Duodenal mucosa (tissue), 2 donors: Measurements from ENCODE around the gene HBG1.
"Not testable (repeated sequence)": the region's sequence is repeated elsewhere in the genome, so short reads cannot be mapped to it uniquely, and the experiment has no call there.

ENCODE experiments used
- H3K27ac ChIP-seq: one replicate; pipeline ENCODE4 v1.7.0; 2013; ENCODE audit warnings: low read depth, low read length
- H3K27me3 ChIP-seq, 2 donors: one replicate each; pipeline ENCODE4 v1.7.0; 2013; ENCODE audit warnings: low read length in 2 of 2, control low read depth in 1 of 2; ENCODE audit not compliant: insufficient read depth in 2 of 2, control insufficient read depth in 1 of 2
- H3K36me3 ChIP-seq, 2 donors: one replicate each; pipeline ENCODE4 v1.7.0; 2013; ENCODE audit warnings: low read length in 2 of 2, control low read depth in 1 of 2; ENCODE audit not compliant: insufficient read depth in 2 of 2, control insufficient read depth in 1 of 2
- H3K4me1 ChIP-seq, 2 donors: one replicate each; pipeline ENCODE4 v1.7.0; 2013; ENCODE audit warnings: low read length in 2 of 2, control low read depth in 1 of 2; ENCODE audit not compliant: insufficient read depth in 2 of 2, control insufficient read depth in 1 of 2
- H3K4me3 ChIP-seq, 2 donors: one replicate each; pipeline ENCODE4 v1.7.0; 2013; ENCODE audit warnings: low read length in 2 of 2, low read depth in 1 of 2
- H3K9ac ChIP-seq, 2 donors: one replicate each; pipeline ENCODE4 v1.7.0; 2013; ENCODE audit warnings: low read length in 2 of 2, low read depth in 1 of 2
- H3K9me3 ChIP-seq, 2 donors: one replicate each; pipeline ENCODE4 v1.7.0; 2013; ENCODE audit warnings: low read length in 2 of 2, control low read depth in 1 of 2; ENCODE audit not compliant: control insufficient read depth in 1 of 2

Gene HBG1

DNA sequence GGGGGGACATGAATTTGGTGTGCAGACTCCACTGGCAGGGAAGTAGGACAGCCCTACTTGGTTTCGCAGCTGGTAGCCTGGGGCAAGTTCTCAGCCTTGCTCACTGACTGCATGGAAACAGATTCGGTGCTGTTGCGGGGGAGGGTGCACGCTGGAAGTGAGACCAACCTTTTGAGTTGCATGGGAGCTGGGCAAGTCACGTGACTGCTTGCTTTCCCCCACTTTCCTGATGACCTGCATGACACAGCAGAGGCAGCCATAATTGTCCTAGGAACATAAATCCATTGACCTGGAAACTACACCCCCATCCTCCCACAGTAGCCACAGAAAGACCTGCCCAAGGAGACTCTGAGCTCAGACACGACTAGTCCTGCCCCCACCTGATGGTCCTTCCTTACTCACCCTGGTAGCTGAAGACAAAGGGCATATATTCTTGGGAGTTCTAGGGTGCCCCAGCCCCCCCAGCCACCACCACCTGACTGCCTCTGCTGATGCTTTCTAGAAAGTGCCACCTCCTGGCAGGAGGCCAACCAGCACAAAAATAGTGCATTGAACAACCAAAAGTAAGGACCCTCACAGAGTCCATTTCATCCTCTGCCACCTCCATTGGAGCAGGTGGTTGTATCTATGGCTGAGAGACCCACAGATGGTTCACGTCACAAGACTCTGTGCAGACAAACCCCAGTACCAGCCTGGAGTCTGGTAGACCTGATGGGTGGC is 9.0 kb upstream of the HBG1 start:
- H3K27me3 ChIP-seq, result no peaks in the 10 kb centered on the region
- H3K36me3 ChIP-seq, result no peaks in the 10 kb centered on the region
- H3K4me3 ChIP-seq, result no peak overlapping the region
- no peak overlapping the region for H3K27ac ChIP-seq
- peaks cover 0 to 4% of the 10 kb centered on the region in 2 donors for H3K9me3 ChIP-seq
- no peak overlapping the region for H3K9ac ChIP-seq
- no peaks in the 10 kb centered on the region for H3K4me1 ChIP-seq

DNA sequence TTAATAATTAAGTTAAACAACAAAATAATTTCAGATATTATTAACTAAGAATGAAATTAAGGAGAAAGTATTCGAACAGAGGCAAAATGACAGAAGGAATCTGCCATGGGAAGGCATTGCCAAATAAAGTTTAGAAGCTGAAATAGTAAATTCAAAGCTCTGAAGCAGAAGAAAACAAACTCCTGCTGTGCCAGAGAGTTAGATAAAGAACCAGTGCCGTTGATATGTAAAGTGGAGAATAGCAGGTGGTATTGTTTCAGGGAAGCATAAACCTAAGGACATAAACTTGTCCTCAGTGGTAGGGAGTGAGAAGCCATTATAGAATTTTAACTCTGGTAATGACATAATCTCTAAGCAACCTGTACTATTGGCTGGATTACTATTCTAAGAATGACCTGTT is 7.6 kb upstream of the HBG1 start:
- H3K36me3 ChIP-seq, result no peaks in the 10 kb centered on the region
- H3K27me3 ChIP-seq, result no peaks in the 10 kb centered on the region
- H3K27ac ChIP-seq, result no peak overlapping the region
- no peaks in the 10 kb centered on the region for H3K4me1 ChIP-seq
- H3K9me3 ChIP-seq, result peaks cover 0 to 4% of the 10 kb centered on the region in 2 donors
- H3K4me3 ChIP-seq, result no peak overlapping the region
- H3K9ac ChIP-seq, result no peak overlapping the region

DNA sequence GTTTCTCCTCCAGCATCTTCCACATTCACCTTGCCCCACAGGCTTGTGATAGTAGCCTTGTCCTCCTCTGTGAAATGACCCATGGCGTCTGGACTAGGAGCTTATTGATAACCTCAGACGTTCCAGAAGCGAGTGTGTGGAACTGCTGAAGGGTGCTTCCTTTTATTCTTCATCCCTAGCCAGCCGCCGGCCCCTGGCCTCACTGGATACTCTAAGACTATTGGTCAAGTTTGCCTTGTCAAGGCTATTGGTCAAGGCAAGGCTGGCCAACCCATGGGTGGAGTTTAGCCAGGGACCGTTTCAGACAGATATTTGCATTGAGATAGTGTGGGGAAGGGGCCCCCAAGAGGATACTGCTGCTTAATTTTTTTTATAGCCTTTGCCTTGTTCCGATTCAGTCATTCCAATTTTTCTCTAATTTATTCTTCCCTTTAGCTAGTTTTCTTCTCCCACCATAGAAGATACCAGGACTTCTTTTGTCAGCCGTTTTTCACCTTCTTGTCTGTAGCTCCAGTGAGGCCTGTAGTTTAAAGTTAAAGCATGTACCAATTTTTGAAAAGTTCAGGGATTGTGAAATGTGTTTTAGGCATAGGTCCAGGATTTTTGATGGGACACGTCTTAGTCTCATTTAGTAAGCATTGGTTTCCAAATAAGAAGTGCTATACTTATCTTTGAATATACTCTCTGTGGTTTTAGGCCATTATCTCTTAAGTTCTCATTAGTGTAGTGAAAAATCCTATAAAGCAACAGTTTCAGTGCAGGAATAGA is 5.2 kb upstream of the HBG1 start, which contains the start of gene HBG2:
HBG2 (minus strand) TSS at position 136 of the 768 bp plus-strand sequence; CDS start at position 83, 53 bp downstream.
- H3K9me3 ChIP-seq, H3K36me3 ChIP-seq, H3K27me3 ChIP-seq, H3K9ac ChIP-seq, H3K4me1 ChIP-seq, H3K4me3 ChIP-seq, H3K27ac ChIP-seq: not testable (repeated sequence)

DNA sequence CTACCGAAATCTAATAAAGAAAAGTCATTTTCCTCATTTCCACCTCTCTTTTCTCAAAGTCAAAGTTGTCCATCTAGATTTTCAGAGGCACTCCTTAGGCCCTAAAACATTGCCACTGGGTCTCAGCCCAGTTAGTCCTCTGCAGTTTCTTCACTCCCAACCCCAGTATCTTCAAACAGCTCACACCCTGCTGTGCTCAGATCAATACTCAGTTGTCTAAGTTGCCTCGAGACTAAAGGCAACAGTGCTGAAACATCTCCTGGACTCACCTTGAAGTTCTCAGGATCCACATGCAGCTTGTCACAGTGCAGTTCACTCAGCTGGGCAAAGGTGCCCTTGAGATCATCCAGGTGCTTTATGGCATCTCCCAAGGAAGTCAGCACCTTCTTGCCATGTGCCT is 4.4 kb upstream of the HBG1 start:
- H3K27me3 ChIP-seq, H3K9ac ChIP-seq, H3K36me3 ChIP-seq, H3K4me1 ChIP-seq, H3K4me3 ChIP-seq, H3K9me3 ChIP-seq, H3K27ac ChIP-seq: not testable (repeated sequence)

DNA sequence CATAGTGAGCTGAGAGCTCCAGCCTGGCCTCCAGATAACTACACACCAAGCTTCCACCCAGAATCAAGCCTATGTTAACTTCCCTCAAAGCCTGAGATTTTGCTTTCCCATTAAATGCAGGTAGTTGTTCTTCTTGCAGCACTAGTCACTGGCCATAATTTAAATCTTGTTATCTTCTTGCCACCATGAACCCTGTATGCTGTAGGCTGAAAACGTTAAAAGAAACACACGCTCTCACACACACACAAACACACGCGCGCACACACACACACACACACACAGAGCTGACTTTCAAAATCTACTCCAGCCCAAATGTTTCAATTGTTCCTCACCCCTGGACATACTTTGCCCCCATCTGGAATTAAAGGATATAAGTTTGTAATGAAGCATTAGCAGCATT is 3.8 kb upstream of the HBG1 start:
- not testable (repeated sequence) for H3K4me1 ChIP-seq, H3K36me3 ChIP-seq, H3K27ac ChIP-seq, H3K27me3 ChIP-seq, H3K4me3 ChIP-seq, H3K9me3 ChIP-seq, H3K9ac ChIP-seq

- H3K9me3 ChIP-seq, result no peaks in the 10 kb centered on the region
- H3K4me3 ChIP-seq, result no peak overlapping the region
- no peak overlapping the region for H3K27ac ChIP-seq
- no peaks in the 10 kb centered on the region for H3K27me3 ChIP-seq
- H3K9ac ChIP-seq, result no peak overlapping the region
- no peaks in the 10 kb centered on the region for H3K36me3 ChIP-seq
- no peaks in the 10 kb centered on the region for H3K4me1 ChIP-seq
Measured at GRCh38 chr11:5252919-5253265, 3.2 kb upstream of the HBG1 start.

DNA sequence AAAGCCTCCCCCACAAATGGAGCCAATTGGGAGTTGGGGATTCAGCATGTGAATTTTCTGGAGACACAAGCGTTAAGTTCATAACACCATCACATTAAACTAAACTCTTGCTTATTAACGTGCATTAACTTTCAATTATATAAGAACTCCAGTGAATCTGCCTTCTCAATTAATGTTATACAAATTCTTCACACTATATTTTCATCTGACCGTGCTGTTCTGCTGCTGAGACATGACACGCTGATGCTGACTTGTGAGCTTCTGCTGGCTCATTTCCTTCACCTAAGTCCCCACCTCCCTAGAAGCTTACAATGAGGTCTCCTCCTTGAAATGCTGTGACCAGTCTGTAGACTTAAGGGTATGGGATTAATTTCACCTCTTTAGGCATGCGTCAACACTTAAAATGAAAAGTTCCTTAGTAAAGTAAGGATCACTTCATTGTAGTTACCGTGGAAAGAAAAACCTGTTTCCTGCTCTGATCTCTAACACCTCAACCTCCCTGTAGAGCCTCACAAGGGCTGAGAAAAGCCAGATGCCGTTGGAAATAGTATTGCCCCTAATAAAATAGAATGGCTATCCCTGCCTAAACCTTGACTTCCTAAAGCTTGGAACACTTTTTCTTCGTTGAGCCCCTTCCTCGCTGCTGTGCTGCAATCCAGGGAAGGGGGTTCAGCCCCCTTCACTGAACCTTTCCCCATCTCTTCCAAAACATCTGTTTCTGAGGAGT is 2.7 kb upstream of the HBG1 start:
- no peaks in the 10 kb centered on the region for H3K4me1 ChIP-seq
- H3K4me3 ChIP-seq, result no peak overlapping the region
- no peaks in the 10 kb centered on the region for H3K36me3 ChIP-seq
- no peak overlapping the region for H3K9ac ChIP-seq
- no peak overlapping the region for H3K27ac ChIP-seq
- H3K9me3 ChIP-seq, result no peaks in the 10 kb centered on the region
- H3K27me3 ChIP-seq, result no peaks in the 10 kb centered on the region

GRCh38 chr11:5251746-5252145 is 2.1 kb upstream of the HBG1 start:
- Histone ChIP-seq H3K27ac (no peak overlapping the region), H3K9me3 (no peaks in the 10 kb centered on the region), H3K4me1 (no peaks in the 10 kb centered on the region), H3K4me3 (no peak overlapping the region), H3K9ac (no peak overlapping the region), H3K36me3 (no peaks in the 10 kb centered on the region), H3K27me3 (no peaks in the 10 kb centered on the region)

GRCh38 chr11:5250543-5251204 is 1.0 kb upstream of the HBG1 start:
- no peaks in the 10 kb centered on the region for H3K36me3 ChIP-seq
- H3K9ac ChIP-seq, result no peak overlapping the region
- no peaks in the 10 kb centered on the region for H3K4me1 ChIP-seq
- H3K9me3 ChIP-seq, result no peaks in the 10 kb centered on the region
- no peak overlapping the region for H3K4me3 ChIP-seq
- H3K27me3 ChIP-seq, result no peaks in the 10 kb centered on the region
- no peak overlapping the region for H3K27ac ChIP-seq

GRCh38 chr11:5248498-5248897 is 1.2 kb downstream of the HBG1 start:
- H3K27me3 ChIP-seq, H3K36me3 ChIP-seq, H3K4me1 ChIP-seq, H3K4me3 ChIP-seq, H3K9me3 ChIP-seq, H3K27ac ChIP-seq, H3K9ac ChIP-seq: not testable (repeated sequence)
